Left lobe of liver (tissue), 2 donors: ENCODE measurements around the gene TAPBP. TPM values are rescaled to one million over a fixed set of nuclear protein-coding genes. Genes with fewer than 3 reads are reported as not detected.
"Not testable (repeated sequence)": the region's sequence is repeated elsewhere in the genome, so short reads cannot be mapped to it uniquely, and the experiment has no call there.

Source experiments
- ATAC-seq: fragments of 200-7000 bp; cut with Tn5 transposase; one replicate; pipeline ENCODE4 v1.9.1; 2020; ENCODE audit warnings: mild to moderate bottlenecking, moderate library complexity
- DNase-seq: peaks from one replicate; pipeline ENCODE4 v3.0.0-alpha.2; 2020; ENCODE audit warnings: low spot score
- total RNA-seq: library from RNA; stranded (reverse); gene quantifications from one replicate; pipeline ENCODE4 v1.2.1, GENCODE V29; 2021
- donor health status: DM: no; HTN: no; CAD: no; lungs with moderate emphysema.
- donor health status: DM: no; HTN: yes; CAD: no.

TAPBP gene
- total RNA-seq, 1 donor from 2014 or later, result 107 TPM

- DNase-seq, result peak; percentile 83
- ATAC-seq, result peak; percentile 61
Observed at GRCh38 chr6:33297956-33298772, 15.7 kb downstream of the TAPBP start.

GRCh38 chr6:33297406-33297955, 16.4 kb downstream of the TAPBP start:
- ATAC-seq (peak; percentile 41), DNase-seq (peak; percentile 73)

- no peak for ATAC-seq
- DNase-seq, result no peak
Observed at GRCh38 chr6:33296797-33297405, 17.0 kb downstream of the TAPBP start.

- DNase-seq, result no peak
- no peak for ATAC-seq
Observed at GRCh38 chr6:33295621-33296369, 18.1 kb downstream of the TAPBP start.

GRCh38 chr6:33294086-33294823, 19.6 kb downstream of the TAPBP start:
- DNase-seq (no peak), ATAC-seq (no peak)

GRCh38 chr6:33292996-33293682, 20.7 kb downstream of the TAPBP start:
- DNase-seq (no peak), ATAC-seq (no peak)

- DNase-seq (no peak), ATAC-seq (no peak)
Observed at GRCh38 chr6:33290459-33290858, 23.4 kb downstream of the TAPBP start.

- DNase-seq (no peak), ATAC-seq (peak; percentile 15)
Observed at GRCh38 chr6:33289784-33290315, 24.0 kb downstream of the TAPBP start.

- ATAC-seq (peak; percentile 96), DNase-seq (peak; percentile 86)
Observed at GRCh38 chr6:33288921-33289783, 24.7 kb downstream of the TAPBP start, which contains the start of the genes PFDN6 and WDR46. PFDN6 (plus strand) TSS chr6:33289601; CDS start chr6:33289857, 256 bp downstream. WDR46 (minus strand) TSS chr6:33289239; CDS start chr6:33289170, 69 bp downstream.

GRCh38 chr6:33288141-33288920, 25.5 kb downstream of the TAPBP start:
- DNase-seq, result no peak
- no peak for ATAC-seq

- DNase-seq (no peak), ATAC-seq (no peak)
Observed at GRCh38 chr6:33286946-33287914, 26.6 kb downstream of the TAPBP start.

GRCh38 chr6:33285214-33285613, 28.7 kb downstream of the TAPBP start:
- DNase-seq, ATAC-seq: not testable (repeated sequence)

GRCh38 chr6:33280539-33280938, 33.3 kb downstream of the TAPBP start:
- no peak for ATAC-seq
- DNase-seq, result no peak

- DNase-seq, result no peak
- peak; percentile 47 for ATAC-seq
Observed at GRCh38 chr6:33279971-33280511, 33.8 kb downstream of the TAPBP start.

- ATAC-seq (peak; percentile 11), DNase-seq (no peak)
Observed at GRCh38 chr6:33279257-33279695, 34.6 kb downstream of the TAPBP start.

- no peak for DNase-seq
Observed at GRCh38 chr6:33278810-33279209, 35.1 kb downstream of the TAPBP start.

More at GRCh38 chr6:33278810-33279209, 35.1 kb downstream of the TAPBP start:
- no peak for ATAC-seq
